MV-4-11 (cell line): Measurements from ENCODE around the gene MINPP1.
"Not testable (repeated sequence)": the region's sequence is repeated elsewhere in the genome, so short reads cannot be mapped to it uniquely, and the experiment has no call there.

Source experiments
- DNase-seq: peaks from one replicate; lab custom pipeline; 2025; lab: John Stamatoyannopoulos, UW

MINPP1 gene

GRCh38 chr10:87565010-87565409, 60.3 kb downstream of the MINPP1 start:
- no peak for DNase-seq

- DNase-seq, result no peak
Measured at GRCh38 chr10:87575851-87576250, 71.2 kb downstream of the MINPP1 start.

- no peak for DNase-seq
Measured at GRCh38 chr10:87578160-87578841, 73.6 kb downstream of the MINPP1 start.

DNA sequence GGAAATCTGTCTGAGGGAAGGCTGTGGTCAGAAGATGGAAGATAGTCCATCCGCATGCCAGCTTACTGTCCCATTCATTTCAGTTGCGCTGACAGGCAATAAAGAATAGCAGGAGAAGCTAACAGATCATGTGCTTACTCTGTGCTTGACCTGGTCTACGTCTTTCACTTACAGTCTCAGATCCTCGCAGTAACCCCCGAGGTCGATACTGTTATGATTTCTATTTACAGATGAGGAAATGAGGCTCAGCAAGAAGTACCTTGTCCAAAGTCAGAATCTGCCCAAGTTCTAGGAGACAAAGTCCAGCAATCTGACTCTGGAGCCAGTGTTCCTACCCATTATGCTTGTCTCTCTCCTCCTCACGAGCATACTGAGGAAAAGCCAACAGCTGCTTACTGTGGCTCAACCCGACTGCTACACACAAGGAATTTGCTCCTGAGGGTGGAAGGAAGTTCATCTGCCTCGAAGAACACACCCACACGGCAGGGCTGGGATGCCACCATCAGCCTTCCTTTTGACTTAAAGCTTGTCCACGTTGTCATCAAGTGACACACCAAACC, 74.2 kb downstream of the MINPP1 start:
- DNase-seq, result no peak

DNA sequence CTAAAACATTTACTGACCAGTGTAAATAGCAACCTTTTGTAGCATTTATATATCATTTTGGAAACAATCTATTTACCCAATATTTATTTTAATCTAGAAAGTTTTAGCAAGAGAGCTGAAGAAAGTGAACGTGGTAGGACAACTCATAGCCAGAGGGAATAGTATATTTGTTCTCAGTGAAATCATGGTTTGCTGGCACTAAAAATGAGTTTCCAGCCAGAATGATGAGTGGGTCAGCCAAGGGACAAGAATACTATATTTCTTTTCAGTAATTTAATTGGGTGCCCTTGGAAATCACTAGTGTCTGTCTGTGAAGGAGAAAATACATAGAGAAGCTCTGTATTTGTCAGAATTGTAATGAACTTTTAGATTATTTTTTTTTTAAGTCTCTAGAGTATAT, 74.9 kb downstream of the MINPP1 start:
- DNase-seq, result no peak

- no peak for DNase-seq
Measured at GRCh38 chr10:87580016-87580415, 75.3 kb downstream of the MINPP1 start.

DNA sequence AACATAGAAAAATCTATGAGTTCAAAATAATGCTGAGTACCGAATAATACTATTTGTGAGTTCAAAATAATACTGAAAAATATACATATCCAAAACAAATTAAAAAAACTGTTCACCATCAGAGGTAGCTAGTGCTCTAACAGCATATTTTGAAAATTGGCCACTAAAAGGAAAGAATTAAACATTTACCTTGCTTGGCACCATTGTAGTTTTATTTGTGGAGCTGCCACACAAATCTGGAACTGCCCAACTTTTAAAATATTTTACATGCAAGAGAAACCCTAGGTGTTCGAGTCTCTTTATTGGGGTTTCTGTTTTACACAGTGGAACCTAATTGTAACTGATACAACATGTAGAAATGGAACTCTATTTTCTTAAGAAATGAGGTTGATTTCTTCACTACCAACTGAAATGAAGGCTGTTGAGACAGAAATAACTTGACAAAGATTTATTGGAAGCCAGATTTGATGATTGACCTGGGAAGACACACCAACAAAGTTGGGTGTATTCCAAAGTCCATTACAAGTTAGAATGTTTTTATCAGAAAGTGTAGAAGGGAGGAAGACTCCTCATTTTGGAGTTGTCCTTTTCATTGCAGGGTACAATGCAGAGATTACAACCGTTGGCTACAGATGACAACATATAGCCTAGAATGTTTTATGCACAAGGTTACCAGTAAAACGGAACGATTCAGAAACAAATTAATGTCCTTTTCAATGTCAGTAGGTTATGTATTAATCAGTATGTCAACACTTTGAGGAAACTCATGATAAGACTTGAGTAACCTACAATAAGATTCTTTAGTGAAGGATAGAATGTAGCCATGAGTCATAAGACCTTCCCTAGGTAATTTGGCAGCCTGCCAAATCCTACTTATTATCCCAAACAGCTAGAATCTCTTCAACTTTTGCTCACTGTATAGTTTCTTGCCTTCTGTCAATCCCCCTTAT, 81.1 kb downstream of the MINPP1 start:
- DNase-seq, result no peak

- no peak for DNase-seq
Measured at GRCh38 chr10:87589645-87590051, 85.0 kb downstream of the MINPP1 start.

GRCh38 chr10:87590705-87591588, 86.3 kb downstream of the MINPP1 start:
- no peak for DNase-seq

- no peak for DNase-seq
Measured at GRCh38 chr10:87591589-87591886, 86.8 kb downstream of the MINPP1 start.

GRCh38 chr10:87592920-87593319, 88.2 kb downstream of the MINPP1 start:
- DNase-seq, result not testable (repeated sequence)

- DNase-seq, result no peak
Measured at GRCh38 chr10:87593702-87594101, 89.0 kb downstream of the MINPP1 start.

DNA sequence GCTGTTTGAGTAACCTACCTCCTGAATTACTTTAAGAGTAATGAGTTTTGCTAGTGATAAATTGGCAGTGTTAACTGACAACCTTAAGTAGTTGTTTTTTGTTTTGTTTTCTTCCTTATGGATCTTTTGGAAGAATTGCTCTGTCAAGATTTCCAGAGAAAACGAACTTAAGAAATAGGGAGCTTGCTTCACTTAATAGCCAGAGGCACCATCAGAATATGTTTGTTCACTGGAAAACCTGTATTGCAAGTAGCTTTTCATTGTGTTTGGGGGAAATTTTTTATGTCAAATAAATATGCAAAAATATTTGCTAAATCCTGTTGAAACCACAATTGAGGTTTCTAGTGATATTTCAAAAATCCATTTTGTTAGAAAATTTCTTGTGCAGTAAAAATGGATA, 89.5 kb downstream of the MINPP1 start:
- DNase-seq, result no peak

DNA sequence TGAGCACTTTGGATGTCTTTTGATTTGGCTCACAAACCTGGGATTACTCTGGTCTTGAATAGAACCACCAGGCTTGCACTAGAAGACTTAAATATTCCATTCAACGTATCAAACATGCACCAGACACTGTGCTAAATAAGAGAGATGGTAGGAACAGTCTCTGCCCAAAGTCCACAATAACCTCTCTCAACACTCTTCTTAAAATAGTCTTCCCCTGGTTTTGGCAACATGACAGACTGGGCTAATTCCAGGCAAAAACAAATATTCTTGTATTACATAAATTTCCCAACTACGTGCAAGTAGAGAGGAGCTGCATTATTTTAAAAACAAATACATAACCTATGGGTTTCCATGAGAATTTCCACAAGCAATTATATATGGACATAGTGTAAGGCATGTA, 90.2 kb downstream of the MINPP1 start:
- DNase-seq, result no peak

DNA sequence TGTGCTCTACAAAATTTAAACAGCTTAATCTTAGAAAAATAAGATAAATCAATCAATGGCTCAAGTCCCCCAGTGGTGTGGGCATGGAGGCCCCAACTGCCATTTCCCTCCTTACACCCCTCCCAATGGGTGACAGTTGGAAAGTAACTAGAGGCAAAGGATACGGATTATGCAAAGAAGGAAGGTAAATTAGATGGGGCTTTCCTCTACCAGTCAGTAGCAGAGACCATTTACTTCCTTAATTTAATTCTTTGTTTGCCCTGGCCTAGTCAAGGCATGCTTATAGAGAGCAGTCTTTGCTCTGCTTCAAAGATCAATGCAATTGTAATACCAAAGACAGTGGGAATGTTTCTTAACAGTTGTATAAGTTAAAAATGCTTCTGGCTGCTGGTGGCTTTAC, 91.7 kb downstream of the MINPP1 start:
- peak; percentile 32 for DNase-seq

DNA sequence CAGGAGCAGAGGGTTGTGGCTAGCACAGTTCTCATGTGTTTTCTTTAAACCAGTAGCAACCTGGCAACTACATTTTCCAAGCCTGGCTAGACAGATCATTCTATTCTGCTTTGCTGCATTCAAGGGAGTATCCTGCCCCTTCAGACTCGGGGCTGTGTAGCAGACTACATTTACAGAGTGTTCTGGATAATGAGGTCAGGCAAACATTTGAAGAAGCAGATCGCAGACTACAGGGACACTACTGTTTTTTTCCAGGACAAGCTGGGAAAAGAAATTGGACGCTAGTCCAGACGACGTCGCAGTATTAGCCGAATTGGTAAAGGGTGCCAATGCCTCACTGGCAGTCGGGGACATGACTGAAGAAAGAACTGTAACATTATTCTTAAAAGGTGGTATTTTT, 94.0 kb downstream of the MINPP1 start:
- DNase-seq, result no peak

DNA sequence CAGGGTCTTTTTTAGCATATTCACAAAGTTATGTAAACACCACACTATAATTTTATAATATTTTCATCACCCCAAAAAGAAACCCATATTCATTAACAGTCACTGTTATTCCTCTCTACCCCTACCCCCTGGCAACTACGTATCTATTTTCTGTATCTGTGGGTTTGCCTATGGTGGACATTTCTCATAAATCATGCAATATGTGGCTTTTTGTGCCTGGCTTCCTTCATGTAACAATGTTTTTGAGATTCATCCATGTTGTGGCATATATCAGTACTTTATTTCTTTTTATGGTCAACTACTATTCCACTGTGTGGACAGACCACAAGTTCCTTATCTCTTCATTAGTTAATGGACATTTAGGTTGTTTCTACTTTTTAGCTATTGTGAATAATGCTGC, 95.9 kb downstream of the MINPP1 start:
- no peak for DNase-seq
